NCI-H524 treated with DMSO at 0.1 percent for 48 hours (cell line): ENCODE measurements around the gene ZNF618.

Source experiments
- DNase-seq: peaks from one replicate; lab custom pipeline; 2025; lab: John Stamatoyannopoulos, UW

Gene ZNF618

DNA sequence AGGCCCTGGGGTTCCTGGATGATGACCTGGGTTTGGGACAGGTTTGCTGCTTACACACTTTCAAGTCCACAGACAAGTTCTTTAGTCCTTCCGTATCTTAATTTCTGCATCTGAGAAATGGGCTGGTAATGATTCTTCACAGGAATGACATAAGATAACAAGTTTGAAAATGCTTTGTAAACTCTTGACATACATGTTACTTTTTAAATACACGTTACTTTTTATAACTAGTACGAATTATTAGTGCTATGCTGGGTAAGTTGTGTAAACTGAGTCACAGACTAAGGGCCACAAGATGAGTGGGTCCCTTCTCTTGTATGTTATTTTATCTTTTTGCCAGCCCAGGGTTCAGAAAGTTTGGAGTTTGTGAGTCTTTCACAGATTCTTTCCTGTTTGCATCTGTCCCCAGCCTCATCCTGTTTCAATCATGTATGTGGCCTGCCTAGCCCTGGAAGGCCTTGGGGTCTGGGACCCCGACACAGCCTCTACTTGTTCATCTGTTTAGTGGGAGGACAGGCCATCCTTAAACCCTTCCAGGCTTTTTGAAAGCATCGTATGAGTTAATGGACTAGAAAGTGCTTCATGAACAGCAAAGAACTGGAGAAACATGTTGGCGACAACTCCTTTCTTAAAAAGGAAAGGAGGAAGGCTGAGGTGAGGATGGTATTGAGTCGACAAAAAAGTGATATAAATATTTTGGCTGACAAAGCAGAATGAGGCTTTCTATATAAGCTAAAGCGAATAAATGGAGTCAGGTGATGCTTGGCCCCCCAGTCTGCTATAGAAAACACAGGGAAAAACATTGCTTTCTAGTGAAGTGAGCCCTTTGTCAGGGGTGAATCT lies 9.3 kb downstream of the ZNF618 start:
- DNase-seq: no peak

DNA sequence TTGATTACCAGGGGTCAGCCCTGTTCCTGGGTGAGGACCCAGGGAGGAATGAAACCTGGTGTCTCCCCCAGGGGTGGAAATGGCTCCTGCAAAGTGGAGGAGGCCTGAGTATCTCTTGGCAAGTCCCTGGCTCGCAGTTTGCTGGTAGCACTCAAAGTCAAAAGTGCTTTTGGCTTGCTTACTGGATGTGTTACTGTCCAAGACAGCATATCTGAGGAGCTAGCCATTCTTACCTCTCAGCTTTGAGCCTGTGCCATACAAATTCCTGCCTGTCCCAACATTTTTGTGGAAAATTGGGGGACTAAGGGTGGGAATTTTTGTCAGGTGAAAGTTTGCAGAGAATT lies 9.9 kb downstream of the ZNF618 start:
- DNase-seq: no peak

DNA sequence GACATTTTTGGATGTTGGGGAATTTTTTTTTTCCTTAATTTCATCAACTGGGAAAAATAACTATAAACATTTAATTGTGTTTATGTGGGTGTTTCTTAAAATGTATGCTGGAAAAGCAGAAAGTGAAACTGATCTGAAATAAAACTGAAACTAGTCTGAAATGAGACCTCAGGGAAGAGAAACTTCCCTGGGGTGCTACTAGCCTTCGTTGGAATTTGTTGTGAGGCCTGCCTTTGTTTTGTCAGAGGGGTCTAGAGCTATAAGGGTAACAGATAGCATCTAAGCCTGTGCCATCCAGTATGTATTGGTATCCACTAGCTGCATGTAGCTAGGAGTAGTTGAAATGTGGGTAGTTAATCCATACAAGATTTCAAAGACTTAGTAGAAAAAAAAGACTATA lies 10.4 kb downstream of the ZNF618 start:
- no peak for DNase-seq

DNA sequence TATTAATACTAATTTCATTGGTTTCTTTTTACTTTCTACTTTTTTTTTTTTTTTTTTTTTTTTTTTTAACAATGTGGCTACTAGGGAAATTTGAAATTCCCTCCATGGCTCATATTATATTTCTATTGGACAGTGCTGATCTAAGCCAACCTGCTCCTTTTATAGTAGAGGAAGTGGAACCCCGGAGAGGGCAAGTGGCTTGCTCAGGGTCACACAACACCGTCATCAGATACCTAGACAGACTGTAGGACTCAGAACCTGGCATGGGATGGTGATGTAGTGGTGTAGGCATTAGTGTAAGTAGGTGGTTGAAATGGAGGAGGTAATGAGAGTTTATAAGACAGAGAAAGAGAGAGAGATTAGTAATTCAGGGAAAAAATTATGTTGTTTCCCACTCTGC lies 10.8 kb downstream of the ZNF618 start:
- DNase-seq: no peak

DNA sequence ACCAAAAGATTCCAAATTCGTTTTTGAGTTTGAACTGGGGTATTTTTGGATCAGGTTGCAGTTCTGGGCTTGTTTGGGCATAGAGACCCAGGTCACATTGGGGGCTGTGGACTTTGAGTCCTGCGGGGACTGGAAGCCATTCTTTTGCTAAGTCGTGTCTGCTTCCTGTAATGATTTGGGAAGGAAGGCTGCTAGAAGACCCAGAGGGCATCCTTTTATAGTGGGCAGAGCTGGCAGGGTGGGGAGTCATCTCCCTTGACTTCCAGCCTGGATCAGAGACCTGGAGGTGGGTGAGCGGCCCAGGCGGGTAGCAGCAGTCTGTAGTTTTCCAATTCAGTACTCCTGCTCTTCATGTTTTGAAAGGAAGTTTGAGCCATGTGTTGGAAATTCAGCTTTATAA lies 11.3 kb downstream of the ZNF618 start:
- DNase-seq: no peak

DNA sequence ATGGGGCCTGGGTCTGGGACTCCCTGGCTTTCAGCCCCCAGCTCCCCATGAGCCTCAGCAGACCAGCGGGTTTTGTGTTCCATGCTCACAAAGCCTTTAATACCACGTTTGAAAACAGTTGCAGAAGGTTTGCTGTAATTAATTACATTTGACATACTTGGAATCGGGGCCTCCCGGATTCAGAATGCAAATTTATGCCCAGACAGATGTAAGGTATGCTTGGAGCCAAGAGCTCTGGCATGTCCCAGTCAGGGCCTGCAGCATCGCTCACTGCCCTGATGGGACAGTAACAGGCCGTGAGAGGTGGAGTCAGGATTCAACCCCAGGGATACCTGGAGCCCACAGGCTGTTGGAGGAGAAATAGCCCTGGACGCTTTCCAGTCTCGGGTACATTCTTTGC lies 12.2 kb downstream of the ZNF618 start:
- no peak for DNase-seq

DNA sequence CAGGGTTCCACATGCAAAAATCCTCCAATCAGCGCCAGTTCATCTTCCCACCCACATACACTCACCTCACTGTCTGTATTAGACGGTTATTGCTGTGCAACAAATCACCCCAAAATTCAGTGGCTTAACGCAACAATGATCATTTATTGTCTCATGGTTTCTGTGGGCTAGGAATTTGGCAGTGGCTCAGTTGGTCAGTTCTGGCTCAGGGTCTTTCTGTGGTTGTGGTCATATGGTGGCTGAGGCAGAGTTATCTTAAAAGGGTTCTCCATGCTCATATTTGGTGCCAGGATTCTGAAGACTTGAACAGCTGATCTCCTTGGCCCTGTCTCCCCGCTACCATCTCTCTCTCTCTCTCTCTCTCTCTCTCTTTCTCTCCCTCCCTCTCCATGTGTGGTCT lies 12.9 kb downstream of the ZNF618 start:
- no peak for DNase-seq

DNA sequence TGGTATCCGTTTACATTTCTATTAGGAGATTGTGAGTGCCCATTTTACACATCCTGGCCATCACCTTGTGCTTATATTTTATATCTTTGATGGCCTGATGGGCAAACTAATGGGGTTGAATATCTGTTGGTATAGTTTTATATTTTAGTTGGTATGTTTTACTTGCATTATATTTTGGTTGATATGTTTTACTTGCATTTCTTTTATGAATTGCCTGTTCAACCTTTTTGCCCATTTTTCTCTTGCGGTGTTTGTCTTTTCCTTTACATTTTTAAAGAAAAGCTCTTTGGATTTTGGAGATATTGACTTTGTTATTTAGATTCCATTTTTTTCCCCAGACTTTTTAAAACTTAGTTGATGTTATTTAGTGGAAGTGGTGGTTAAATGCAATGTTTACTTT lies 14.6 kb downstream of the ZNF618 start:
- no peak for DNase-seq

DNA sequence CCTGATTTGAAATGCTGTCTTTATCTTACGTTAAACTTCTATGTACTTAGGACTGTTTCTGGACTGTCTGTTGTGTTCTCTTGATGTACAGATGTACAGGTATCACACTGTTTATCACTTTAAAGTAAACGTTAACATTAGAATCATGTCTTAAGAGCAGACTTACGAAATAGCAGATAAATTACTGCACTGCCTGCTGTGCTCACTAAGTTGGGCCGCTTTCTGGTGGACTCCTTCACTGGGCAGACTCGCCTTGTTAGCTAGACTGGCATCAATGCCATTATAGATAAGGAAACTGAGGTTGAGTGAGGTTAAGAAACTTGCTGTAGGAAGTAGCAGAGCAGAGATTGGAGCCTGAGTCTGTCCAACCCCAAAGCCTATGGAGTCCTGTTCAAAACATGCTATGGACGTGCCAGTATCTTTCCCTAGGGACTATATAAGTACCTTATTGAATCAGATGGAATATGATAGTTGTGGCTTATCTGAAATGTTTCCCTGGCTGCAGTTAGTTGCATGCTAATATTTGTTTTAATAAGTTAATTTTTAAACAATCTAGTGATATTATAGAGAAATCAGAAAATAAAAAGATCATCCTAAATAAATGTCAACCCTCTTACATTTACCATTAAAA lies 16.9 kb downstream of the ZNF618 start:
- peak; percentile 12 for DNase-seq

DNA sequence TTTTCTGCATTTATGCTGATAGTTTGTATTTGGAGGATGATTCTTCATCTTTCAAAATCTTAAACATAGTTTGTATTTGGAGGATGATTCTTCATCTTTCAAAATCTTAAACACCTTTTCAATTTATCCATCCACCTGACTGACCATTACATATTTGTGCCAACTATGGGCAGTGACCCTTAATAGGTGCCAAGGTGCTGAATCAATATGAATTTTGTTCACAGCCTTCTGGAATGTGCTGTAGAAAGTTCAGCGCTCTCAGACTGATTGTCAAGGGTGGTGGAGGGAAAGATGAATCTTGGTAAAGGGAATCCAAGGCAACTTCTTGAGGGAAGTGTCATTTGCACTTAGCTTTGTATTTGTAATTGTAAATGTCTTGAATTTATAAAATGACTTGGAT lies 18.1 kb downstream of the ZNF618 start:
- DNase-seq: no peak

DNA sequence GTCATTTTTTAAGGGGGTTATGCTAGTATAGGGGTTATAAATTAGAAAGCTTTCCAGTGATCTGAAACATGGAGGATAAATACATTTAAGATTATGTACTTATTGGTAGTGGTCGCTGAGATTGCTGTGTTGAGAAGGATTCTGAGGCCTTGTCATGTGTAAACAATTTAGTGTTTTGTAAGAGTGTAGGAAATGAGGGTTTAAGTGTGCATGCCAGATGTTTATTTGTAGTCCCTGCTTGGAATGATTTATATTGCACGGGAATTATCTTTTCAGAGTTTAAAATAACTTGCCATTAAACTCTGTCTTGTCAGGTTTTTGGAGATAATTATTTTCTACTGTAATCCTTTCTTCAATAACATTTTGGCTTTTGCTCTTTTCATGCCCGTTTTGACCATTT lies 19.4 kb downstream of the ZNF618 start:
- DNase-seq: no peak

DNA sequence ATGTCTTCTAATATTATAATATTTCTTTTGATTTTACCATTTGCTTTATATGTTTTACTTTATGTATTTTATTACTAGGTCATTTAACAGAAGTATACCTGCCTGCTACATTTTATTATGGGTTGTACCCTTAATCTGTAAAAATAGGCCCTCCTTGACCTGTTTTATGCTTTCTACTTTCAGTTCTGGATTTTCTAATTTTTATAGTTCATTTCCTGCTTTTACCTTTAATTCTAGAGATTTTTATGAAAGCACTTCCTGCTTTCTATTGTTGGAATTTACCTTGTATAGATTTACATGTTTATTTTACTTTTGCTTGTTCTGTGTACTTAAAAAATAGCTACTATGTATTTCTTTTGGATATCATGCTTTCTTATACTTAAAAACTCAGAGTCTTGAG lies 20.6 kb downstream of the ZNF618 start:
- DNase-seq: no peak

DNA sequence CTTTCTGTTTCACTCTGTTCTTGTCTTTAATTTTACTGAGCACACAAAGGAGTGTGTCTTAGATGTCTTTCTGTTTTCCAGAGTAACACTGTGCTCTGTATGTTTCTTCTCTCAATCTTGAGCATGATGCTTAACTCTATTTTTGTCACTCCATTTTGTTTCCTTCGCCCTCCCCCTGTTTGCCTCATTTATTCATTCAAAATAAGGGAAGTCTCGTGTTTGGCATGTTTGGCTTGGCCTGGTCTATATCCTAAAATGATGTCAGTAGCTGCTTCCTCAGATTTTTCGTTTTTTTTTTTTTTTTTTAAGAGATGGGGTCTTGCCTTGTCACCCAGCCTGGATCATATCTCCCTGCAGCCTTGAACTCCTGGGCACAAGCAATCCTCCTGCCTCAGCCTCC lies 22.0 kb downstream of the ZNF618 start:
- no peak for DNase-seq

DNA sequence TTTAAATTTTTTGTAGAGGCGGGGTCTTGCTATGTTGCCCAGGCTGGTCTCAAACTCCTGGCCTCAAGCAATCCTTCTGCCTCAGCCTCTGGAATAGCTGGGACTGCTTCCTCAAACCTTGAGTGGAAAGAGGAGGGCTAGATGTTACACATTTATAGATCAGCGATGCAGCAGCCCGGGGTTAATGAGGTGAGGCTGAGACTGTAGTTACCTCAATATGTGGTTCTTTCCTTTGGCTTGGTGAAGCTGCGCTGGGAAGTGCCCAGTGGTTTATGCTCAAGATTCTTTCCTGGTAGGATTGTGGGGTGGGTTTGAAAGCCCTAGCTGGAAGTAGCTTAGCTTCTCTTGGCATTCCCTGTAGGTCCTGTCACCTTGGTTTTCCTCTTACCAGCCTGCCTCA lies 22.5 kb downstream of the ZNF618 start:
- no peak for DNase-seq

DNA sequence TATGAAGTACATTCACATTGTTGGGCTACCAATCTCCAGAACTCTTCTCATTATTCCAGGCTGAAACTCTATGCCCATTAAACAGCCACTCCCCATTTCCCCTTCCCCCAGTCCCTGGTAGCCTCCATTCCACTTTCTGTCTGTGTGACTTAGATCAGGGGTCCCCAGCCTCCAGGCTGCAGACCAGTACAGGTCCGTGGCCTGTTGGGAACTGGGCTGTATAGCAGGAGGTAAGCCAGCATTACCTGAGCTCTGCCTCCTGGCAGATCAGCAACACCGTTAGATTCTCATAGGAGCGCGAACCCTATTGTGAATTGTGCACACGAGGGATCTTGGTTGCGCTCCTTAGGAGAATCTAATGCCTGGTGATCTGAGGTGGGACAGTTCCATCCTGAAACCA lies 23.1 kb downstream of the ZNF618 start:
- DNase-seq: no peak

DNA sequence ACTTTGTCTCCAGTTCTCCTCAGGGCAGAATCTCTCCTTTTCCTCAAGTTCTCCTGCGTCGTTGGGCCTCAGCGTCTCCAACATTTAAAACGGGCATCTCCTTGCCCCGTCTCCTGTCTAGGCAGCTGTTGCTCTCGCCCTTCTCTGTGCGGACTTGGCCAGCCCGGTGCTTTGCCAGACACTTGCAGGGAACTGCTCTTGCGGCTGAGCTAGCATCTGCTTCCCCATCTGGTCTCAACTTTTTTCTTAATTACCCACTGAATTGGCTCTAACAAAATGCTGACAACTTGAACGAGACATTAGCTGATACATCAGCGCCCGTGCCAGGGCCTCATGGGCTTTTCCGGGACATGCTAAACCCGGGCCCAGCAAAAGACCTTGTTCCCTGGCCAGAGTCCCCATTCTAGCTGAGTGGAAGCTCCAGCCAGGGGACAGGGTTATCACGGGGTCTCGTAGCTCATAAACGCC lies 25.1 kb downstream of the ZNF618 start:
- peak; percentile 95 for DNase-seq

DNA sequence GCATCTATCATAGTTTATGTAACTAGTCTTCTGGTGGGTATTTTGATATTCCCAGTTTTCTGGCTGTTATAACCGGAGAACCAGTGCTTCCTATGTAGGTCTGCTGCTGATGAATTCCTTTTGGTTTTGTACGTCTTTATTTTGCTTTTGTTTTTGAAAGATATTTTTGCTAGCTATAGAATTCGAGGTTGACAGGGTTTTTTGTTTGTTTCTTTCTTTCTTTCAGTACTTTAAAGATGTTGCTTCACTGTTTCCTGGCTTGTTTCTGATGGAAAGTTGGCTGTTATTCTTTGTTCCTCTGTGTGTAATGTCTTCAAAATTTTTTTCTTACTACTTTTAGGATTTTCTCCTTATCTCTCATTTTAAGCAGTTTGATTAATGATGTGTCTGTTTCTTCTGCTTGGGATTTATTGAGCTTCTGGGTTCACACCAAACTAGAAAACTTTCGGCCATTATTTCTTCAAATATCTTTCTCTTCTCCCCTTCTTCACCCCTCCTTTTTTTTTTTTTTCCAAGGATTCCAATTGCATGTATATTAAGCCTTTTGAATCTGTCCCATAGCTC lies 27.5 kb downstream of the ZNF618 start:
- no peak for DNase-seq

DNA sequence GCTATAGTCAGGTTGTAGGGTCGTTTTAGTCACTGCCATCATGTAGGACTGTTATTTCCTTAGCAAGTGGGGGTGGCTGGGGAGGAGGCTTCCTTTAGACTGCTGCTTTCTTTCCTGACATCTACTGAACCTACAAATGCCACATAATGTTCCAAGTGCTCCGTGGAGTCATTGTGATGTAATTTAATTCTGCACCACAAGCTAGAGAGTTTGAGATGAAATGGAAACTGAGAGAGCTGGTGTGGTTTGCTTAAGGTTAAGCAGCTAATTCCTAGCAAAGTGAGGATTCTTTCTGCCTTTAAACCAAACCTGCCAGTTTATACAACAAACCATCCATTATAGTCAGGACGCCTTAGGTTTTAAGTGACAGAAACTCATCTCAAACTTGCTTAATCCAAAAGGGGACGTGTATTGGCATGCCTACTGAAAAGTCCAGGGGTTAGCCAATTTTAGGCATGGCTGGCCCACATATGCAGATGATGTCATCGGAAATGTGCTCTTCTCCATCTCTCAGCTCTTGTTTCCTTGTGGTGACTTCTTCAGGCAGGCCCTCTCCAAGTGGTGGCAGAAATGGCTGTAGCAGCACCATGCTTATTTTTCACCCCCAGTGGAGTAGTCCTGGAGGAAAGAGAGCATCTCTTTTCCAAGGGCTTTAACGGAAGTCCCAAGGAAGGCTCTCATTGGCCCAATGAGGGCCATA lies 30.5 kb downstream of the ZNF618 start:
- no peak for DNase-seq

DNA sequence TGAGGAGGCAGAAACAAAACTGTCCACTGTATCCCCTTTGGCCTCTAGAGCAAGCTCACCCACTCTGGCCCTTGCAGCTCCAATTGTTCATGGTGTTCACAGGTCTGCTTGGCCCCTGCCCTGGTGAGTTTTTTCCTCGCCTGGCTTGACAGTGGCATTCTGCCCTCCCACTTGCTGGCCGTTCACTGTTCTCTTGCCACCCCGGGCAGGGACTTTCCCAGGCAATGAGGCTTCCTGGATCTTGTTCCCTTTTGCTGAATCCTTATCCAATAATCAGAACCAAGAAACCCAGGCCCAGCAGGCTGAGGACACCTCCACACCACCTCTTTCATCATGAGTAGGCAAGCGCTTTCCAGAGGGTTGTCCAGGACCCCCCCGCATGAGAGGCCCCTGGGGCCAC lies 31.2 kb downstream of the ZNF618 start:
- no peak for DNase-seq

DNA sequence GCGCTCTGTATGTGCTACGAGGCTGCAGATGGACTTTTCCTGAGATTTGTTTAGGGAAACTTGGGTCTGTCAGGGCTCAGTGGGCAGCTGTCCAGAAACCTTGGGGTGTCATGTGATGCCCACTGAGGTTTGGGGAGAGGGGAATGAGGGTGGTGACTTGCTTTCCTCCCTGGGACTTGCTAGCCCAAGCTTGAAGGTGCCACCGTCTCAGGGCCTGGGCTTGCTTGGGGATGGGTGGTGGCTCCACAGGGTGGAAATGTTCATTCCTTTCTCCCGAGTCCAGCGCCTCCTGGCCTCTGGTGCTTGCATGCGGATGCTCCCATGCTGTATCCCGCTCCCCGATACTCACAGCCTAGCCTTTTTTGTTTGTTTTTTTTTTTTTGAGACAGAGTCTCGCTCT lies 33.3 kb downstream of the ZNF618 start:
- DNase-seq: no peak

DNA sequence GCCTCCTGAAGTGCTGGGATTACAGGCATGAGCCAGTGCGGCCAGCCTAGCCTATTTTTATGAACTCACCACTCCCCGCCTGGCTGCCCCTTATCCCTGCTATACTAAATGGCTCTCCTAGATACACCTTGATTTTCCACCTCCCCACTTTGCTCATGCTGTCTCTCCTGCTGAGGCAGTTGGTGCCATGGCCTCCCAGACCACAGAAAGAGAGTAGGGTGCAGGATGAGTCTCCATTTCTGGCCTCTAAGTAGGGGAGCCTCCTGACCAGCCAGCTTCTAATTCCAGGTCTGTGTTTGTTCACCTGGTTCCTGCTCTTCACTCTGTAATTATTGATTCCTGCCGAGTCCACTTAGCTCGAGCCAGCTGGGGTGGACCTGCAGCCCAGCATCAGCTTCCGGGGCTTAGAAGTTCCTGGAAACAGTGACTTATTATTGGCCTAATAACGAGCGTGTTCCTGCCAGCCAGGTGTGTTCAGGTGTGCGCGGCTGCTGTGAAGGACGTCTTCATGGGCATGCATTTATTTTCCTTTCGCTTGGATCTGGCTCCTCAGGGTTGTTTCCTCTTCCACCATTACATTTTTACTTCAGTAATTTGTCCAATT lies 34.0 kb downstream of the ZNF618 start:
- no peak for DNase-seq

DNA sequence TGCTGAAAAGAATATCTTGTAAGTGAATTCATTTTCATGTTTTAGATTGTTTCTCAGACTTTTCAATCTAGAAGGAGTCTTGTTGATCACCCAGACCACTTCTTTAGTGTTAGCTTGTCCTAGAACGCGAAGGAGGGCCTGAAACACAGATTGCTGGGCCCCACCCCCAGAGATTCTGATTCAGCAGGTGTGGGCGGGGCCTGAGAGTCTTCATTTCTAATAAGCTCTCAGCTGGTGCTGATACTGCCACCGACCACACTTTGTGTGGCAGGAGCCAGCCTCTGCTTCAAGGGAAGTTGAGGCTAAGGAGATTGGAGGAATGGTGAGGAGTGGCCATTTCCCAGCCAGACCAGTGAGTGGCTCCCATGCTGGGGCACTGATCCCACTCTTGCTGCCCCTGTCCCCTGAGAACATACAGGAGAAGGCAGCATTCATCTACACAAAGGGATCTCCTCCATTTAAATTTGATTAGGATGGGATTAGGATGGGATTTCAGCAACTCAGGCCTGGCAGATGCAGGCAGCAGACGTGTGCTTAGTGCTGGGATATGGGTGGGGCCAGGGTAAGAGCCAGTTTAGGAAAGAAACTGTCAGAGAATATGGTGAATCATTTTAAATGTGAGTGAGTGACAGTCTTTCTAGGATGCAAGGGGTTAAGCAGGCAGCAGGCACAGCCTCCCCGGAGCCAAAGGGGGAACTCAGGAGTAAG lies 35.9 kb downstream of the ZNF618 start:
- peak; percentile 71 for DNase-seq
